SH-SY5Y (cell line): ENCODE data around the gene GUCA2A.

Experiments
- GATA2 ChIP-seq: IDR thresholded peaks from 2 replicates; pipeline ENCODE4 v1.6.1; 2011; ENCODE audit warnings: mild to moderate bottlenecking, low read depth, low read length
- GATA3 ChIP-seq: IDR thresholded peaks from 2 replicates; pipeline ENCODE4 v1.6.1; 2011; ENCODE audit warnings: low read depth, mild to moderate bottlenecking, low read length, moderate library complexity

Gene GUCA2A

DNA sequence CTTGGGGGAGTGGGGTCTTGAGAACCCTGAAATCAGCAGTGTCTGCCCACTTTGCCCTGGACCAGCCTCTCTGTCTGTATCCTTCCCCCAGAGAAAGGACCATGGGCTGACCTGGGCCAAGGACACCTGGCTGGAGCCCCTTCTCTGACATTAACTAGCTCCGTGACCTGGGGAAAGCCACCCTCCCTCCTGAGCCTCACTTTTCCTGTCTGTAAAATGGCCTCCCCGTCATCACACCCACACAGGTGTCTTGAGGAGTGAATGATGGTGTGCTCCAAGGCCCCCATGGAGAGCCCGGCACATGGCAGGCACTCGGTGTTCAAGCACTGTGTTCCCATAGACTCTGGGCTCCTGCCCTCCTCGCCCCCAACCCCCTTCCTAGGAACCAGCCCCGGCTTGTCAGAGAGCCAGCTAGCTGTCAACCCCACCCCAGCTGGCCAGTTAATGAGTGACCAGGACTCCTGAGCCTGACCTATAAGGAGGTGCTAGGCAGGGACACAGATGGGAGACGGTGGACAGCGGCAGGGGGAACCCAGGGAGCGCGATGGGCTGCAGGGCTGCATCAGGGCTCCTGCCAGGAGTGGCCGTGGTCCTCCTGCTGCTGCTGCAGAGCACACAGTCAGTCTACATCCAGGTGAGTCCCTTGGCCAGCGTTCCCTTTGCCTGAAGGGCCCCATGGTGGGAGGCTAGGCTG lies 11.5 kb downstream of the GUCA2A start, which contains the start of gene GUCA2B:
Gene GUCA2B, plus strand, starts transcription at position 504 of the 694 bp plus-strand sequence. Its CDS starts 41 bp downstream, at position 545.
- TF ChIP-seq GATA3: no peak

DNA sequence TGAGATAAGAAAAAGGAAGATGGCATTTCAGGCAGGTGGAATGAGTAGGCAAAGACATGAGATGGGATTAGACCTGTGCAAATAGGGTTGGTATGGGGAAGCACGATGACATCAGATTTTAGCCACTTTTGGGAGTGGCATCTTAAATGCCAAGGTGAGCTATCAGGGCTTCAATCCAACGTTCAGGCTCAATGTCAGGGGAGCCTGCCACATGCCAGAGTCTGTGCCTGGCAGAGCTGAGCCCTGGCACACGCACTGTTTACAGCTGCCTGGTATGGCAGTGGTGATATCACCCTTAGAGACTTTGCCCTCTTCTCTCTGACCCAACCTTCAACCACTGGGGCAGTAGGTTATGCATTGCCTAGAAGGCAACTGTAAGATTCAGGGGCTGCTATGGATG lies 12.4 kb downstream of the GUCA2A start:
- no peak for TF ChIP-seq GATA2
- TF ChIP-seq GATA3: no peak

DNA sequence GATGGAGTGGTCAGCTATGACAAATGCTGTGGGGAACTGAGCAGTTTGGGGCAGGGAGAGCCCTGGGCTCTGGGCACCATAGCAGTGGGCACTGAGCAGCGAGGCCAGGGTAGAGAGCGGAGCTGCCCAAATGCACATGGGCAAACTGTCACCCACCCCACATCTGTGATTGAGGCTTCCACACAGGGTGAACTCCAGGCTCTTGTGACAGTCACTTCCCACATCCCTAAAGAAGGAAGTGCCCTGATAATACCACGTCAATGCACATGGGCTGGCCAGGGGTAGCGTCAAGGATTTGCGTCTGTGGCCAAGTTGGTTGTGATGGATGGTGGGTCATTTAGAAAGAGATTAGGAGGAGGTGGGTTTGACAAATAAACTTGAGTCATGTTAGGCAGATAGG lies 13.9 kb downstream of the GUCA2A start:
- no peak for TF ChIP-seq GATA3

DNA sequence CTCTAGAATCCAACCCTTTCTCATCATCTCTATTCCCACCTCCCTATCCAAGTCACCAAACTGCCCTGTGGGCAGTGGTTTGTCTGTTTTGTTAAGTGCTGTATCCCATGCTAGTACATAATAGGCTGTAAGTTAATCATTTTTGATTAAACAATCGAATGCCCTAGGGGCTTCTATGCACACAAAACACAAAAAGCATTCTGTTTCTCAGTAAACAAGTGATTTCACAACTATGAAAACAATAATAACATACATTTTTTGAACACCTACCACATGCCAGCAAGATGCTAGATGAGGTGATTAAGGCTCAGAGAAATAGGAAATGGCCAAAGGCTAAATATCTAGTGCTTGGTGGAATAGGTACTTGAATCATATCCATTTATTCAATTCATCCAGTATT lies 16.4 kb downstream of the GUCA2A start:
- TF ChIP-seq GATA3 (no peak), GATA2 (no peak)

DNA sequence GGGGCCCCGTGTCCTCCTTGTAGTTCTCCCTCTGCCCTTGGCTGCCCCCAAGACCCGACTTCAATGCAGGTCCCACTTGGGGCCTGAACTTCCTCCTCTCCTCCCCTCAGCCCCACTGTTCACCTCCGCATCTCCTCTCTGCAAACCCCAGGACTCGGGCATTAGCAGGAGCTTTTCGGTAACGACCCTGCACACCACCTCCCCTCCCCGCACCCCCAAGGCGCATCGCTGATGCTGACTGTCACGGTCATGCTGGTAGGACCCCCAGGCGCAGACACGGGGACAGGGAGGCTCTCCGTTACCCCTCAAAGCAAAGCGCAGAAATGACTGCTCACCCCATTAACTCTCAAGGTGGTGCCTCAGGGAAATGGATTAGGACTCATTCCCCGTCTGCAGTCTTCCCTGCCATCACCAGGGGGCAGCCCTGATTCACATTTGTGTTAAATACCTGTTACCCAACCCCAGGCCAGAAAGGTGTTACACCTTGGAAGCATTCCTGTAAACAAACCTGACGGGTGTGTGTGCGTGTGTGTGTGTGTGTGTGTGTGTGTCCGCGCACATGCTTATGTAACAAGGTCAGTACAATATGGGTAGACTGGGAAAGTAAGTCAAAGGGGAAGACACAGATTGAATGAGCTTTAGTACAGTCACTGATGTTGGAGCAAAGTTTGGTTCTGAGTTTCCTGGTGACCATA lies 17.8 kb downstream of the GUCA2A start:
- TF ChIP-seq GATA3: no peak

DNA sequence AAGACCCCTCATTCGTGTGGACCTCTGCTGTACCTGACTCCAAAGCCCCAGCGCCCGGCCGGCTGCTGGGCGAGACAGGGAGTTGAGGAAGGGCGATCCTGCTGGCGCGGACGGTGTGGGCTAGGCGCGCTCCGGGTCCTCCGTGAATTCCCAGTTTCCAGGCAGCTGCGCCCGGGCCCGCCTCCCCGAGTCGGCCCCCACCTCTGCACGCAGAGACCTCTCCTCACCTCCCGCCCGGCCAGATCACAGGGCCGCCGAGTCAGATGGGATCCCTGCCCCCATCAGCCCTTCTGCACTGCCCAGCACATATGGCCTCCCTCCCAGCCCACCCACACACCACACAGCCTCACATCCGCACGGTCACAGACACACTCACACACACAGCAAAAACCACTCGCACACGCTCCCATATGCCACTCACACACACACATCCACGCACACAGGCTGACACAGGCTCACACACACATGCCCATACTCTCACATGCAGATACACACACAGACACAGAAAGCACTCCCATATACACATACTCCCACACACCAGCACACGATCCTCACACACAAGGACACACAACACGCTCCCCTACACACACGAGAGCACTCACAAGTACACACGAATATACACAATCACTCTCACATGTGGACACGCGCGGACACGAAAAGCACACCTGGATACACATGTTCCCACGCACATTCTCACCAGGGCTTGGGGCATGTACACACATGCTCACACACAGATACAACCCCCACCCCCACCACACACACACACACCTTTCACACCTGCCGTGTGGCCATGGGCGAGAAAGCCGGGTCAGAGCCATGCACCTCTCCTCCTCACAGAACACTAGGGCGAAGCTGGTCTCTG lies 18.6 kb downstream of the GUCA2A start:
- TF ChIP-seq GATA3: no peak
- TF ChIP-seq GATA2: no peak

DNA sequence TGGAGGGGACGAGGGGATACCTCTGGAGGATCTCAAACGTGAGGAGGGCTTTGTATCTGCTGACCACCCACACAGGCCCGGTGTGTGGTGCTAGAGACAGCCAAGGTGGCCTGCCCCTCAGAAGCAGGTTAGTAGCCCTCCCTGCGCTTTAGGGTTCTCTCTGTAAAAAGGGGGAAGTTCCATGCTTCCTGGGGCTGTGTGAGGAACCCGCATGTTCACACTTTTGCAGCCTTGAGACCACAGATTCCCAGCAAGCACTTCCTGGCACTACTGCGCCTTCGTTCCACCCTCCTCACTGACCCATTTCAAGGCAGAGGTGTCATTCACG lies 19.2 kb downstream of the GUCA2A start:
- no peak for TF ChIP-seq GATA2
- no peak for TF ChIP-seq GATA3

DNA sequence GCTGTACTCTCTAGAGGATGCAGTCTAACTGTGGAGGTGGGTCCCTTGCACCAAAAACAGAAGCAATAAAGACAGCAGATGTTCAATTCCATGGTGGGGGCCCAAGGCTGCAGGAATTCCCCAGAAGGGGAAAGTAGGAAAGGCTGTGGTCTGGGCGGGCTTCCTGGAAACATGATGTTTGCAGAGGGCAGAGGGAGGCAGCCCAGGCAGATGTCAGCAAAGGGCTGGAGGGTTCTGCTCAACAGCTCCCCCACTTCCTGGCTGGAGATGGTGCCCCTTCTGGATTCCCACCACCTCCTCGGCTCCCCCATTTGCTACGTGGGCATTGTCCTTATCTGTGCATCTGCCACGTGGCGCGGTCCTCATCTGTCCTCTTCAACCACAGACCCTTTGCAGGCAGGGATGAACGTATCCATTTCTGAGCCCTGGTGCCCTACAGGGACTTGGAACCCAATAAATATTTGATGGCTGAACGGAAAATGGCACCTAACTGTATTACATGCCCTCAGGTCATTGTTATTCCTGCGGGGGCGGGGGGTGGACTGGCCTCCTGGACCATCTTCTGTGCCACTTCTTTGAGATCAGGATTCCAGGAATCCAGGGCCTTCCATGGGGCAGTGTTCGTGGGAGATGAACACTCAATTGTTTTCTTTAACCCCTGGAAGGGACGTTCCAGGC lies 19.7 kb downstream of the GUCA2A start:
- TF ChIP-seq GATA2: no peak
- TF ChIP-seq GATA3: no peak

DNA sequence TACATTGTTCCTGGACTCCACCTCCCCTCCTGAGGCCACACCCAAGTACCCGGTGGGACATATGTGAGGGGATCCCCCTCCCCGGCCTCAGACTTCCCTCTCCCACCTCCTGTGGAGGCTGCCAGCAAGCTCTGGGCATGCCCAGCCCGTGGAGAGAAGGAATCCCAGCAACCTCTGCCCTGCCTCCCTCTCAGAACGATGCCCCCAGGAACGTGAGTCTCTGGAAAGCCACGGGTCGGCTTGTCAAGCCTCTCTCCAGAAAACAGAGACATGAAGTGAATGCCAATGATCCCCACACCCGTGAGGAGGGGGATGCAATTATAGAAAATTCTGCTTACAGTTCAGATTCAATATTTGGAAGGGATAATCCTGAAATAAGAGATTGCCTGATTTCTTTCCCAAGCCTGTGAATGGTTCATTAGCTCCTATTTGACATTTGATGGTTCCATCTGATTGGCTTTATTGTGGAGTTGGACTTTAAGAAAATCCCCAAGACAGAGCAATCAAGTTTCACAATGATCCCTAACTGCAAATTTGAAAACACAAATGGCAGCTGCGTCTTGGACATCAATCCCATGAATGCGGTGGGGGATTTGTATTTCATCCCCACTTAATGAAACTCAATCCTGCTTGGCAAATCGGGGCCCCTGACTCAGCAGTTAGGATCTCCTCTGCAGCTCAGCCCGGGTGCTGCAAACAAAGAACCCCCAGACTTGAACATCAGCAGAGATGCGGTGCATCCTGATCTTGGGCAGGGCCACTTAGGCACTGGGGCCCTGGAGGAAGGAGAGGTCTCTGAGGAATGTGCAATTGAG lies 20.4 kb downstream of the GUCA2A start:
- TF ChIP-seq GATA3 (no peak), GATA2 (no peak)

DNA sequence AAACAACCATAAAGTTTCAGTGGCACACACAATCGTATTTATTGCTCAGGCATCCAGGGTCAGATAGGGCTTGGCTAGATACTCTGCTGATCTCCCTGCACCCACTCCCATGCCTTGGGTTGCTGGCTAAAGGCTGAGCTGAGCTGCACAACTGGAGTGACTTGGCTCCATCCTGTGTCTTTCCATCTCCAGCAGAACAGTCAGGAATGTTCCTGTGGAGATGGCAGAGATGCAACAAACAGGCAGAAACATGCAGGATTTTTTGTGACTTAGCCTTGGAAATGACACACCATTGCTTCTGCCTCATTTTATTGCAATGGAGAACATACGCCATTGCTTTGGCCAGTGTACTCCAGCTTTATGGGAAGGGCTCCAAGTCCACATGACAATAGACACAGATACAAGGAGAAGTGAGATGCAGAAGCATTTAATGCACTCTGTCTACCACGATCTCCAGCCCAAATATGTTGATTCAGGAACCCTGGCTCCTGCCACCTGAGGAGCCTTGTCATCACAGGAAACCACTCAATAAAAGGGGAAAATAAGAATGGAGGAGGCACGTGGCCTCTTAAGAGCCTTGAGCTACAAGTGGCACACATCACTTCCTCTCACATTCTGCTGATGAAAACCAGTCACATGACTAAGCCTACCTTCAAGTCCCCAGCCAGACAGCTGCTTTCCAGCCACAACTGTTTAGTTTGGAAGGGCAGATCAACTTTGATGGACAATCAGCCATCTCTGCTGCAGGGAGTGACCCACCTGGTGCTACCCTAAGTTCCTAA lies 21.5 kb downstream of the GUCA2A start:
- TF ChIP-seq GATA3 (no peak), GATA2 (no peak)

DNA sequence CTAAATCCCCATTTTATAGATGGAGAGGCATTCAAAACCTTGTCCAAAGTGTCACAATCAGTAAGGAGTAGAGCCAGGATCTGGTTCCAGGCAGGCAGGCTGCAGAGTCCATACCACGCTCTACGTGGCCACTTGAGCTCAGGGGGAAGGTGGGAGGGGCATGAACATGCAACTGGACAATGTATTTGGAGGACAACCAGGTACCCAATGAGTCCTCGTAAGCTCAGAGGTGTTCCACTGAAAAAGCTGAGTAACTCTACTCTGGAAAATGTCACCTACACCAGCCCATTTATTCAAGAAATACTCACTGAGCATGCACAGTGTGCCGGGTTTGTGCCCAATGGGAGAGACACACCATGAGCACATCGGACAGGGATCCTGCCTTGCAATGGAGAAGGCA lies 22.6 kb downstream of the GUCA2A start:
- TF ChIP-seq GATA3 (no peak), GATA2 (no peak)

DNA sequence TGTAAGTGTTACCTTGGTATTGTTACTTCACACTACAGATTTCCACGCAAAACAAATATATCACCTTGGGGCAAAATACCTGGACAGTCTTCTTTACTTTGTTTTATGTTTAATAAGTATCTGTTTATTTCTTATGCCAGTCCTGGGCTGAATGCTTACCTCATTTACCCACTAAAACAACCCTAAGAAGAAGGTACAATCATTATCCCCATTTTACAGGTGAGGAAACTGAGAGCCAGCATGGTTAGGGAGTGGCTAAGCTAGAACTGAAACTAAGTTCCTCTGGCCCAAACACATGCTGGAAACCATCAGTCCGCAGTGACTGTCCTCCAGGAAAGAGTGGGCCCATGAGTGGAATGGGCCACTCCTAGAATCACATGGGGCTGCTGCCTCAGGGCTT lies 24.4 kb downstream of the GUCA2A start:
- TF ChIP-seq GATA2: no peak
- TF ChIP-seq GATA3: no peak

DNA sequence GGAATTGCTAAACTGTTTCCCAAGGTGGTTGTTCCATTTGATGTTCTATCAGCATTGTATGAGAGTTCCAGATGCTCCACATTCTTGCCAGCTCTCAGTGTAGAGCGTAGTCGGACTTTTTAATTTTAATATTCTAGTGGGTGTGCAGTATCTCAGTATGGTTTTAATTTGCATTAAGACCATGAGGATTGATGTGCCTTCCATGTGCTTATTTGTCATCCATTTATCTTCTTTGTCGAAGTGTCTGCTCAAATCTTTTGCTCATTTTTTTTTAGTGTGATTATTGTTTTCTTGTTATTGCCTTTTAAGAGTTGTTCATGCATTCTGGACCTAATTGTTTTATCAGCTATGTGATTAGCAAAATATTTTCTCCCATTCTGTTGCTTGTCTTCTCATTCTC lies 25.1 kb downstream of the GUCA2A start:
- TF ChIP-seq GATA2 (no peak), GATA3 (no peak)

DNA sequence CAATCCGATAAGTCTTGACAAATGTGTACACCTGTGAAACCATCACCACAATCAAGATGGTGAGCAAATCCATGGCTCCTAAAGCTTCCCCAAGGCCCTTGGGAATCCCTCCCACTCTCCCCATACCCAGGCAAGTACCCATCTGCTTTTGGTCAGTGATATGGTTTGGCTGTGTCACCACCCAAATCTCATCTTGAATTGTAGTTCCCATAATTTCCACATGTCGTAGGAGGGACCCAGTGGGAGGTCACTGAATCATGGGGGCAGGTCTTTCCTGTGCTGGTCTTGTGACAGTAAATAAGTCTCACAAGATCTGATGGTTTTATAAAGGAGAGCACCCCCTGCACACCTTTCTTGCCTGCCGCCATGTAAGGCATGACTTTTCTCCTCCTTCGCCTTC lies 26.0 kb downstream of the GUCA2A start:
- TF ChIP-seq GATA3: no peak
- TF ChIP-seq GATA2: no peak
